ENCODE results near the gene SPRY1.

Gene SPRY1

GRCh38 chr4:123393721-123394120 lies 2.9 kb upstream of the SPRY1 start:
- TF ChIP-seq, protein P1, sequence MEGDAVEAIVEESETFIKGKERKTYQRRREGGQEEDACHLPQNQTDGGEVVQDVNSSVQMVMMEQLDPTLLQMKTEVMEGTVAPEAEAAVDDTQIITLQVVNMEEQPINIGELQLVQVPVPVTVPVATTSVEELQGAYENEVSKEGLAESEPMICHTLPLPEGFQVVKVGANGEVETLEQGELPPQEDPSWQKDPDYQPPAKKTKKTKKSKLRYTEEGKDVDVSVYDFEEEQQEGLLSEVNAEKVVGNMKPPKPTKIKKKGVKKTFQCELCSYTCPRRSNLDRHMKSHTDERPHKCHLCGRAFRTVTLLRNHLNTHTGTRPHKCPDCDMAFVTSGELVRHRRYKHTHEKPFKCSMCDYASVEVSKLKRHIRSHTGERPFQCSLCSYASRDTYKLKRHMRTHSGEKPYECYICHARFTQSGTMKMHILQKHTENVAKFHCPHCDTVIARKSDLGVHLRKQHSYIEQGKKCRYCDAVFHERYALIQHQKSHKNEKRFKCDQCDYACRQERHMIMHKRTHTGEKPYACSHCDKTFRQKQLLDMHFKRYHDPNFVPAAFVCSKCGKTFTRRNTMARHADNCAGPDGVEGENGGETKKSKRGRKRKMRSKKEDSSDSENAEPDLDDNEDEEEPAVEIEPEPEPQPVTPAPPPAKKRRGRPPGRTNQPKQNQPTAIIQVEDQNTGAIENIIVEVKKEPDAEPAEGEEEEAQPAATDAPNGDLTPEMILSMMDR (IDR thresholded peaks at IDR 0.05; ENCODE audit: low read depth, low read length), result no peak
- no peaks in the 10 kb centered on the region for H3K36me3 ChIP-seq

GRCh38 chr4:123397144-123398065 lies 810 bp downstream of the SPRY1 start:
- TF ChIP-seq, protein P1 (IDR thresholded peaks at IDR 0.05; ENCODE audit: low read depth, low read length), result no peak
- H3K36me3 ChIP-seq, result no peaks in the 10 kb centered on the region
- H3K9me3 ChIP-seq (ENCODE audit: severe bottlenecking), result no peaks in the 10 kb centered on the region
- peak; percentile 67 for DNase-seq
- no peaks in the 10 kb centered on the region for H3K27me3 ChIP-seq (ENCODE audit: insufficient read depth, low read depth, severe bottlenecking)
- H3K4me3 ChIP-seq (ENCODE audit: low read depth, low read length), result peak overlapping the region; percentile 72
- H3K27ac ChIP-seq, result peak overlapping the region; percentile 17; the same call in 1 of the 2 replicates

More at GRCh38 chr4:123393721-123394120, 2.9 kb upstream of the SPRY1 start:
- Histone ChIP-seq H3K9me3 (ENCODE audit: severe bottlenecking) (no peaks in the 10 kb centered on the region), H3K27ac (no peak overlapping the region), H3K27me3 (ENCODE audit: insufficient read depth, low read depth, severe bottlenecking) (no peaks in the 10 kb centered on the region), H3K4me3 (ENCODE audit: low read depth, low read length) (no peak overlapping the region)
- no peak for DNase-seq

- Histone ChIP-seq H3K27ac (peak overlapping the region; percentile 17; the same call in 1 of the 2 replicates), H3K27me3 (ENCODE audit: insufficient read depth, low read depth, severe bottlenecking) (no peaks in the 10 kb centered on the region), H3K9me3 (ENCODE audit: severe bottlenecking) (no peaks in the 10 kb centered on the region), H3K36me3 (no peaks in the 10 kb centered on the region; the same call in 1 of the 2 replicates), H3K4me3 (ENCODE audit: low read depth, low read length) (peak overlapping the region; percentile 72)
- TF ChIP-seq, protein P1 (IDR thresholded peaks at IDR 0.05; ENCODE audit: low read depth, low read length), result peak; percentile 63
- peak; percentile 78 for DNase-seq
Observed at GRCh38 chr4:123398066-123398852, 1.7 kb downstream of the SPRY1 start.

- H3K4me3 ChIP-seq (ENCODE audit: low read depth, low read length), result peak overlapping the region; percentile 72
- H3K27ac ChIP-seq, result no peak overlapping the region
- H3K36me3 ChIP-seq, result no peaks in the 10 kb centered on the region; the same call in 1 of the 2 replicates
- no peaks in the 10 kb centered on the region for H3K9me3 ChIP-seq (ENCODE audit: severe bottlenecking)
- TF ChIP-seq, protein P1 (IDR thresholded peaks at IDR 0.05; ENCODE audit: low read depth, low read length), result no peak
- peak; percentile 54 for DNase-seq
- no peaks in the 10 kb centered on the region for H3K27me3 ChIP-seq (ENCODE audit: insufficient read depth, low read depth, severe bottlenecking)
Observed at GRCh38 chr4:123398853-123399626, 2.4 kb downstream of the SPRY1 start.

- no peaks in the 10 kb centered on the region; the same call in 1 of the 2 replicates for H3K36me3 ChIP-seq
- TF ChIP-seq, protein P1 (IDR thresholded peaks at IDR 0.05; ENCODE audit: low read depth, low read length), result no peak
- DNase-seq, result no peak
- H3K4me3 ChIP-seq (ENCODE audit: low read depth, low read length), result peak overlapping the region; percentile 72
- no peaks in the 10 kb centered on the region for H3K27me3 ChIP-seq (ENCODE audit: insufficient read depth, low read depth, severe bottlenecking)
- no peak overlapping the region for H3K27ac ChIP-seq
- H3K9me3 ChIP-seq (ENCODE audit: severe bottlenecking), result no peaks in the 10 kb centered on the region
Observed at GRCh38 chr4:123399627-123400358, 3.2 kb downstream of the SPRY1 start.

Measured in WERI-Rb-1 (cell line).